Measurements from ENCODE around the gene CCDC97.

Gene CCDC97

GRCh38 chr19:41332000-41332399 lies 22.0 kb downstream of the CCDC97 start:
- Histone ChIP-seq H3K9ac (ENCODE audit: low read length) (no peak overlapping the region), H3K4me2 (ENCODE audit: low read depth, low read length, poor library complexity, severe bottlenecking) (no peak overlapping the region), H3K27me3 (ENCODE audit: low read length) (no peaks in the 10 kb centered on the region), H3F3A (ENCODE audit: insufficient read depth) (peaks cover 18% of the 10 kb centered on the region), H2AFZ (ENCODE audit: low read depth, low read length, severe bottlenecking) (no peak overlapping the region), H3K36me3 (ENCODE audit: low read length) (peaks cover 4% of the 10 kb centered on the region; the same call in 1 of the 2 replicates), H3K79me2 (ENCODE audit: insufficient read depth, low read length) (no peaks in the 10 kb centered on the region; the same call in 1 of the 2 replicates), H3K9me2 (replicated peaks; ENCODE audit: insufficient read depth, low read length) (no peaks in the 10 kb centered on the region), H3K27ac (ENCODE audit: low read depth, low read length) (no peak overlapping the region), H3K9me3 (ENCODE audit: insufficient read depth, low read length) (no peaks in the 10 kb centered on the region), H4K20me1 (ENCODE audit: low read depth, low read length) (no peaks in the 10 kb centered on the region), H3K4me3 (ENCODE audit: insufficient read depth, low read length, poor library complexity, severe bottlenecking) (no peak overlapping the region)
- no peak for TF ChIP-seq EZH2phosphoT487 (conservative IDR thresholded peaks at IDR 0.05; ENCODE audit: low read length)
- TF ChIP-seq, protein P1, sequence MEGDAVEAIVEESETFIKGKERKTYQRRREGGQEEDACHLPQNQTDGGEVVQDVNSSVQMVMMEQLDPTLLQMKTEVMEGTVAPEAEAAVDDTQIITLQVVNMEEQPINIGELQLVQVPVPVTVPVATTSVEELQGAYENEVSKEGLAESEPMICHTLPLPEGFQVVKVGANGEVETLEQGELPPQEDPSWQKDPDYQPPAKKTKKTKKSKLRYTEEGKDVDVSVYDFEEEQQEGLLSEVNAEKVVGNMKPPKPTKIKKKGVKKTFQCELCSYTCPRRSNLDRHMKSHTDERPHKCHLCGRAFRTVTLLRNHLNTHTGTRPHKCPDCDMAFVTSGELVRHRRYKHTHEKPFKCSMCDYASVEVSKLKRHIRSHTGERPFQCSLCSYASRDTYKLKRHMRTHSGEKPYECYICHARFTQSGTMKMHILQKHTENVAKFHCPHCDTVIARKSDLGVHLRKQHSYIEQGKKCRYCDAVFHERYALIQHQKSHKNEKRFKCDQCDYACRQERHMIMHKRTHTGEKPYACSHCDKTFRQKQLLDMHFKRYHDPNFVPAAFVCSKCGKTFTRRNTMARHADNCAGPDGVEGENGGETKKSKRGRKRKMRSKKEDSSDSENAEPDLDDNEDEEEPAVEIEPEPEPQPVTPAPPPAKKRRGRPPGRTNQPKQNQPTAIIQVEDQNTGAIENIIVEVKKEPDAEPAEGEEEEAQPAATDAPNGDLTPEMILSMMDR (IDR thresholded peaks at IDR 0.05; ENCODE audit: insufficient read depth, low read length, poor library complexity, severe bottlenecking): no peak

DNA sequence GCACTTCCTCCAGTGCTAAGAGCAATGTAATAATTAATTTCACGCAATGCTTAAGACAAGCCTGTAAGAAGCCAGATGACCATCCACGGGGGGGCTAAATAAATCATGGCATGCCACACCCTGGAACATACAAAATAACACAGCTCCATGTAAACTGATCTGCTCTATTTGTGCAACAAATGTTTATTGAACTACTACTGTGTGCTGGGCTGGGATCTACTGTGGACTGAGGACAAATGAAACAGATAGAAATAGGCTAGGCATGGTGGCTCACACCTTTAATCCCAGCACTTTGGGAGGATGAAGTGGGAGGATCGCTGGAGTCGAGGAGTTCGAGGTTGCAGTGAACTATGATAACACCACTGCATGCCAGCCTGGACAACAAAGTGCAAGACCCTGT lies 22.5 kb downstream of the CCDC97 start:
- no peak overlapping the region for H3K27ac ChIP-seq (ENCODE audit: low read depth, low read length)
- H3K27me3 ChIP-seq (ENCODE audit: low read length): no peaks in the 10 kb centered on the region
- H3K79me2 ChIP-seq (ENCODE audit: insufficient read depth, low read length): peaks cover 1% of the 10 kb centered on the region
- H3K9me3 ChIP-seq (ENCODE audit: insufficient read depth, low read length): no peaks in the 10 kb centered on the region
- peaks cover 15% of the 10 kb centered on the region for H3F3A ChIP-seq (ENCODE audit: insufficient read depth)
- H4K20me1 ChIP-seq (ENCODE audit: low read depth, low read length): no peaks in the 10 kb centered on the region
- no peak overlapping the region for H2AFZ ChIP-seq (ENCODE audit: low read depth, low read length, severe bottlenecking)
- H3K9ac ChIP-seq (ENCODE audit: low read length): no peak overlapping the region
- H3K4me2 ChIP-seq (ENCODE audit: low read depth, low read length, poor library complexity, severe bottlenecking): no peak overlapping the region
- H3K4me3 ChIP-seq (ENCODE audit: insufficient read depth, low read length, poor library complexity, severe bottlenecking): no peak overlapping the region
- H3K36me3 ChIP-seq (ENCODE audit: low read length): peaks cover 4% of the 10 kb centered on the region; the same call in 1 of the 2 replicates
- H3K9me2 ChIP-seq (replicated peaks; ENCODE audit: insufficient read depth, low read length): no peaks in the 10 kb centered on the region
- TF ChIP-seq, protein P1 (IDR thresholded peaks at IDR 0.05; ENCODE audit: insufficient read depth, low read length, poor library complexity, severe bottlenecking): no peak
- no peak for TF ChIP-seq EZH2phosphoT487 (conservative IDR thresholded peaks at IDR 0.05; ENCODE audit: low read length)

- Histone ChIP-seq H3F3A (ENCODE audit: insufficient read depth) (no peaks in the 10 kb centered on the region), H3K4me2 (ENCODE audit: low read depth, low read length, poor library complexity, severe bottlenecking) (no peak overlapping the region), H2AFZ (ENCODE audit: low read depth, low read length, severe bottlenecking) (no peak overlapping the region), H3K9ac (ENCODE audit: low read length) (no peak overlapping the region), H3K9me2 (replicated peaks; ENCODE audit: insufficient read depth, low read length) (no peaks in the 10 kb centered on the region), H3K27ac (ENCODE audit: low read depth, low read length) (no peak overlapping the region), H3K9me3 (ENCODE audit: insufficient read depth, low read length) (no peaks in the 10 kb centered on the region), H3K27me3 (ENCODE audit: low read length) (no peaks in the 10 kb centered on the region), H3K36me3 (ENCODE audit: low read length) (peaks cover 4% of the 10 kb centered on the region; the same call in 1 of the 2 replicates), H4K20me1 (ENCODE audit: low read depth, low read length) (no peaks in the 10 kb centered on the region), H3K4me3 (ENCODE audit: insufficient read depth, low read length, poor library complexity, severe bottlenecking) (no peak overlapping the region), H3K79me2 (ENCODE audit: insufficient read depth, low read length) (peaks cover 4% of the 10 kb centered on the region)
- TF ChIP-seq, protein P1 (IDR thresholded peaks at IDR 0.05; ENCODE audit: insufficient read depth, low read length, poor library complexity, severe bottlenecking): no peak
- TF ChIP-seq EZH2phosphoT487 (conservative IDR thresholded peaks at IDR 0.05; ENCODE audit: low read length): no peak
Observed at GRCh38 chr19:41334793-41335192, 24.8 kb downstream of the CCDC97 start.
